ES-I3 (cell line): ENCODE measurements around the gene RNASE8.

Source experiments
- H3K36me3 ChIP-seq: 2 replicates; pipeline ENCODE4 v1.6.1; 2013; ENCODE audit warnings: mild to moderate bottlenecking, low read length, control low read depth, moderate library complexity; ENCODE audit not compliant: insufficient read depth
- H3K4me1 ChIP-seq: 2 replicates; pipeline ENCODE4 v1.6.1; 2013; ENCODE audit warnings: mild to moderate bottlenecking, control low read depth, low read length; ENCODE audit not compliant: insufficient read depth
- H3K9ac ChIP-seq: 2 replicates; pipeline ENCODE4 v1.6.1; 2013; ENCODE audit warnings: low read depth, mild to moderate bottlenecking, low read length, moderate library complexity
- H3K9me3 ChIP-seq: 2 replicates; pipeline ENCODE4 v1.6.1; 2013; ENCODE audit warnings: mild to moderate bottlenecking, low read length, moderate library complexity; ENCODE audit not compliant: control insufficient read depth, insufficient read depth

RNASE8 gene

DNA sequence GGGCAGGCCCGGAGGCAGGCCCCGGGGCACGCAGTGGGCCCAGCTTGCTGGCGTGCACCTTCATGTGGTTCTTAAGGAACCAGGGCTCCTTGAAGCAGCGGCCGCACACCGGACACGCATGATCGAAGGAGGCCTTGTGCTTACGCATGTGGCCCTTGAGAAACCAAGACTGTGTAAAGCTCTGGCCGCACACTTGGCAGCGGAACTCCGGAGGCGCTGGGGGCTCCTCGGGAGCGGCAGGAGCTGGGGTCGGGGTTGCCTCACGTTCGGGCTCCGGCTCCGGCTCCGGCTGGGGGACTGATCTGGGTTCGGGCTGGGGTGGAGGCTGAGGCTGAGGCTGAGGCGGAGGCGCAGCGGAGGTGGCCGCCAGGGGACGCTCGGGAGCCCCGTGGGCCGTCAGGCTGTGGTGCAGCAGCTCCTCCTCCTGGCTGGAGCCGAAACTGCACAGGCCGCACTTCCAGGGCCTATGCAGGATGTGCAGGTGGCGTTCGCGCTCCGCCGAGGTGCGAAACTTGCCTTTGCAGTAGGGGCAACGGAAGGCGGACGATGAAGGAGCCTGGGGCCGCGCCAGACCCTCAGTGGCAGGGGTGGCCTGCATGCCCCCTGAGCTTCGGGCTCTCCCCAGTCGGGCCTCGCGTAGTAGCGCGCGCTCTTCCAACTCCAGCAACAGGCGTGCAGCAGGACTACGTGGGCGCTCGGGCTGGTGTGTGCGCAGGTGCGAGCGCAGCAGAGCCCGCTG is 34.8 kb downstream of the RNASE8 start:
- Histone ChIP-seq H3K36me3 (peaks cover 11% of the 10 kb centered on the region; the same call in 1 of the 2 replicates), H3K4me1 (peaks cover 16% of the 10 kb centered on the region), H3K9me3 (no peaks in the 10 kb centered on the region; the same call in 1 of the 2 replicates), H3K9ac (no peak overlapping the region)

DNA sequence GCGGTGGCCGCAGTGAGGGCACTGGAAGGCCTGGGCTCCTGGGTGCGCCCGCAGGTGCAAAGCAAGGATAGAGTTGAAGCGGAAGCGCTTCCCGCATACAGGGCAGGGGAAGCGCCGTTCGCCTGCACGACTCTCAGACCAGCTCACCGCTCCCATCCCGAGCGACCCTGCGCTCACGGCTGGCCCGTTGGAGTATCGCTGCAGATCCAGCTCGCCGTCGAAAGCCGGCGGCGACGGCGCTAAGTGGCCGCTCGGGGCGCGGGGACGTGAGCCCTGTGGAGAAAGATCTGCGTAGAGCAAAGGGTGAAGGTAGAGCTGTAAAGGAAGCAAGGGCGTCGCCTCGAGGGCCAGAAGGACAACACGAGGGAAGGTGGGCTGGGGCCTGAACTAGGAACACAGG is 35.4 kb downstream of the RNASE8 start:
- Histone ChIP-seq H3K4me1 (peaks cover 16% of the 10 kb centered on the region), H3K9ac (no peak overlapping the region), H3K9me3 (no peaks in the 10 kb centered on the region; the same call in 1 of the 2 replicates), H3K36me3 (peaks cover 11% of the 10 kb centered on the region; the same call in 1 of the 2 replicates)

DNA sequence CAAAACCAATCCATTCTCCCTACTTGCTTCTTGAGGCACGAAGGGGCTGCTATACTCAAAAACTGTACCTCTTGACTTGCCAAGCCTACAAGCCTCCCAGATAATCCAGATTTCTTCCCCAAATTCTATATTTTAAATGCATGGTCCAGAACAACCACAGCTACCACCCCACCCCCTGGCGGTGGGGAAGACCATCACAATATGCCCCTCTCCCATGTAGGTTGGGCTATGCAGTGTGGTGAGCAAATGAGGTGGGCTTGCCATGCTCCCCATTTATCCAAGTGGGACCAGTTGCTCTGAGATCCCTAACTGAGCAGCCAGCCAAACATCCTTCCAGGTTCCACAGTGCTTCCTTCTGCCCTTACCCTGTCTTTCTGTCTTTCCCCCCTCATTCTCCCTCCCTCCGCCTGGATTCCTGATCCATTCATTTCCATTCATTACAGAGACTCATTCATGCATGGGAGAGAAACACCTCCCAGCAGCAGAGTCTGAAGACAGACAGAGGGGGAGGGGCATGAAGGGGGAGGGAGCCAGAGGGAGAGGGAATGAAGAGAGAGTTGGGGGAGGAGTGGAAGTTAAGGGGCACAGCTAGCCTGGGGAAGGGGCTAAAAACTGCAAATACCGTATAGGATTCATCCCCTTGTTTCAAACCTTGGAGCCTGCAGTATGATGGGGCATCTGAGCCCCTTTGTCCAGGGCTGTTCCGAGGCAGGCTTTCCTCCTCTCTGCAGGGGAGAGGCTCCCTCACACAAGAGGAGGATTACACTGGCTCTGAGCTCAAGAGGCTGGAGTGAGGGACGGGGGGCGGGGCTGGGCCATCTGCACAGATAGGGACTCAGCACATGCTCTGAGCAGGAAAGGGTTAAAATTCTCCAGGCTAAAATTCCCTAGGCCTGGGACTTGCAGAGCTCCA is 36.4 kb downstream of the RNASE8 start:
- Histone ChIP-seq H3K36me3 (peaks cover 11% of the 10 kb centered on the region; the same call in 1 of the 2 replicates), H3K9me3 (no peaks in the 10 kb centered on the region; the same call in 1 of the 2 replicates), H3K4me1 (peaks cover 16% of the 10 kb centered on the region), H3K9ac (peak overlapping the region; percentile 52; the same call in 1 of the 2 replicates)

DNA sequence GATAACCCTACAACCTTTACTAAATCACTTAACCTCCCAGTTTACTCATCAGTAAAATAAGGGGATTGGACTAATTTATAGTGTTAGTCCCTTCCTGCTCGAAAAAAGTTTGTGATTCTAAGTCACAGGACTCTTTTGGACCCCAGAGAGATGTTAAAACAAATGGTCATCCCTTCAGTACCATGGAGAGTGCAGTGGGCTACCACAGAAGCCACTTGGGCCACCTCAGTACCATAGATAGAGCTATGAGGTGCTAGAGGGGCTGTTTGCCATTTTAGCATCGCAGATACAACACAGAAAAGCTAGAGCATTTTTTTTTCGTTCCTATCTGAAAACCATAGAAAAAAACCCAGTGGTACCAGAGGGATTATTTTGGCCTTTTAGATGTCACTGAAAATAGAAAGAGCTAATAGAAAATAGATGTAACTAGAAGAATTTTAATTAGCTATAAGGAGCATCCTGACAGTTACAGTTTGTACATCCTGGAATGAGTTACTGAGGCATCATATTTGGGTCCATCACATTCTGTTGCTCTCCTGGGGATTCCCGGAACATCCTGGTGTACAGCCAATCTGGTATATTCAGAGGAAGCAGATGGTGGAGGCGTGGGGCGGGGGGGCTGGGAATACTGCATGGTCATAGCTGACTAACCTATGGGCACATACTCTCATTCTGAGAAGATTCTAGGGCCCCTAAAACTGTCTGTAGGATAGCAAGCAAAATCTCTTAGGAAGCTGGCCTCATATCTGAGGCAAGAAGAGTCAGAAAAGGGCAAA is 38.0 kb downstream of the RNASE8 start:
- Histone ChIP-seq H3K9ac (no peak overlapping the region), H3K4me1 (peaks cover 22% of the 10 kb centered on the region), H3K9me3 (no peaks in the 10 kb centered on the region; the same call in 1 of the 2 replicates), H3K36me3 (peaks cover 5% of the 10 kb centered on the region; the same call in 1 of the 2 replicates)

DNA sequence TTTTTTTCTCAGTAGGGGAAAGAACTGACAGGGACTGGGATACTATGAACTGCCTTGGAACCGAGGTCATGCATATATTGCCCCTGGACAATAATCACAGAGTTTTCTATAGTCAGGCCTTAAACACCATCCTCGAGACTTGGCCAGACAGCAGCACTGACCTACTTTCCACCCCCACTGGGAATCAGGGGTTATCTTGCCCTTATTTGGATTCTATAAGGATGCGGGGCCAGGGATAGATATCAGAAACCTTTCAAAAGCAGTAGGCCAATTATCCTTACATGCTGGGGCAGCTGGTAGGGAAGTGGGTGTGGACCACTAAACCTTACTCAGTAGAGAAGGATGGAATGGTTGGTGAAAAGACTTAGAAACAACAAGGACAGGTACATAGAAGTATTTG is 38.8 kb downstream of the RNASE8 start:
- Histone ChIP-seq H3K9me3 (no peaks in the 10 kb centered on the region; the same call in 1 of the 2 replicates), H3K9ac (no peak overlapping the region; the same call in 1 of the 2 replicates), H3K4me1 (peaks cover 22% of the 10 kb centered on the region), H3K36me3 (peaks cover 5% of the 10 kb centered on the region; the same call in 1 of the 2 replicates)

GRCh38 chr14:21096978-21097635 is 39.5 kb downstream of the RNASE8 start:
- Histone ChIP-seq H3K36me3 (peaks cover 3% of the 10 kb centered on the region; the same call in 1 of the 2 replicates), H3K4me1 (peaks cover 25% of the 10 kb centered on the region), H3K9ac (peak overlapping the region; percentile 53), H3K9me3 (no peaks in the 10 kb centered on the region; the same call in 1 of the 2 replicates)

DNA sequence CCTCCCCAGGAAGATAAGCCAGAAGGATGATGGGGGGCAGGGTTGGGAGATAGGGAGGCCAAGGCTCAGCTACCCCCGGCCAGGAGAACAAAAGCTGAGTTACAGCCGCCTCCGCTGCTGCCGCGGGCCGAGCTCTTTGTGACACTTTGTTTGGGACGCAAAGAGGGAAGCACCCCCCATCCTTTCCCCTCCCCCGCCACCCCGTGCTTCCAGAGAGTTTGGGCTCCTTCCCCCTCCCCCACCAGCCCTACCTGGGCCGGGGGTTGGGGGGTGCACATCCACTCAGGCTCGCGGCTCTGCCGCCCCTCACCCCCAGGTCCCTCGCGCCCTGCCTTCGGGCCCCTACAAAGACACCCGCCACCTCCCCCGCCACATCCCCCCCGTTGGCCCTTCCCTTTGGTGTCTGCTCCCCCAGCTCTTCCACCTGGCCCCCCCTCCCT is 40.0 kb downstream of the RNASE8 start:
- Histone ChIP-seq H3K4me1 (peaks cover 31% of the 10 kb centered on the region), H3K36me3 (no peaks in the 10 kb centered on the region), H3K9ac (peak overlapping the region; percentile 53), H3K9me3 (no peaks in the 10 kb centered on the region)

GRCh38 chr14:21098076-21098891 is 40.7 kb downstream of the RNASE8 start, which contains the start of gene ZNF219:
Gene ZNF219, minus strand, starts transcription at chr14:21098655. Its CDS starts 5,064 bp downstream, at chr14:21093591.
- H3K9me3 ChIP-seq: no peaks in the 10 kb centered on the region
- peak within 1 kb of the TSS; percentile 62 for H3K9ac ChIP-seq
- H3K36me3 ChIP-seq: no peaks in the 10 kb centered on the region
- peaks cover 32% of the 10 kb centered on the region for H3K4me1 ChIP-seq

GRCh38 chr14:21098892-21099595 is 41.4 kb downstream of the RNASE8 start:
- no peaks in the 10 kb centered on the region for H3K9me3 ChIP-seq
- peak overlapping the region; percentile 62 for H3K9ac ChIP-seq
- peaks cover 25% of the 10 kb centered on the region for H3K4me1 ChIP-seq
- H3K36me3 ChIP-seq: no peaks in the 10 kb centered on the region

GRCh38 chr14:21099596-21099985 is 42.0 kb downstream of the RNASE8 start:
- peak overlapping the region; percentile 62; the same call in 1 of the 2 replicates for H3K9ac ChIP-seq
- H3K9me3 ChIP-seq: no peaks in the 10 kb centered on the region
- peaks cover 25% of the 10 kb centered on the region for H3K4me1 ChIP-seq

GRCh38 chr14:21100931-21101330 is 43.3 kb downstream of the RNASE8 start, which contains the start of gene TMEM253:
Gene TMEM253, plus strand, starts transcription at chr14:21101066. Its CDS starts 278 bp downstream, at chr14:21101344.
- no peak within 1 kb of the TSS for H3K9ac ChIP-seq
- no peaks in the 10 kb centered on the region for H3K36me3 ChIP-seq
- H3K4me1 ChIP-seq: peaks cover 20% of the 10 kb centered on the region
- H3K9me3 ChIP-seq: no peaks in the 10 kb centered on the region

More at GRCh38 chr14:21099596-21099985, 42.0 kb downstream of the RNASE8 start:
- no peaks in the 10 kb centered on the region for H3K36me3 ChIP-seq

GRCh38 chr14:21101802-21102413 is 44.3 kb downstream of the RNASE8 start:
- Histone ChIP-seq H3K4me1 (peaks cover 28% of the 10 kb centered on the region), H3K9me3 (no peaks in the 10 kb centered on the region), H3K36me3 (no peaks in the 10 kb centered on the region), H3K9ac (no peak overlapping the region)
